Mucosa of descending colon (tissue), 3 donors: Measurements from ENCODE around the gene FARS2. TPM values are rescaled to one million over a fixed set of nuclear protein-coding genes. Genes with fewer than 3 reads are reported as not detected.

ENCODE experiments used
- ATAC-seq: fragments of 200-7000 bp; cut with Tn5 transposase; one replicate; pipeline ENCODE4 v1.9.1; 2020; ENCODE audit warnings: mild to moderate bottlenecking, moderate library complexity
- DNase-seq, 3 donors: peaks; one replicate each; pipeline ENCODE4 v3.0.0-alpha.2; 2020
- H3K36me3 ChIP-seq: fragments of 200-600 bp; one replicate; pipeline ENCODE4 v1.8.0; 2021; ENCODE audit warnings: low read depth, mild to moderate bottlenecking
- H3K4me1 ChIP-seq: fragments of 200-600 bp; one replicate; pipeline ENCODE4 v1.8.0; 2021; ENCODE audit warnings: low read depth, mild to moderate bottlenecking
- H3K4me3 ChIP-seq: fragments of 200-600 bp; one replicate; pipeline ENCODE4 v1.8.0; 2021; ENCODE audit warnings: mild to moderate bottlenecking
- H3K9me3 ChIP-seq: fragments of 200-600 bp; one replicate; pipeline ENCODE4 v1.8.0; 2021; ENCODE audit warnings: mild to moderate bottlenecking
- CTCF ChIP-seq: fragments of 200-600 bp; IDR thresholded peaks from one replicate; pipeline ENCODE4 v1.8.0; 2022; ENCODE audit warnings: antibody characterized with exemption, mild to moderate bottlenecking
- intact Hi-C, 2 donors: fragments of 100-400 bp; cut with DNase I in 1 of 2; cut with micrococcal nuclease in 1 of 2; formaldehyde crosslinking; loops; one replicate each; pipeline versions ENCODE4 v1.11.0 to v1.11.1; 2022; cut with DNase I, micrococcal nuclease
- total RNA-seq, 3 donors: library from RNA; stranded (reverse); fragmentation: NEBNext Ultra II Directional in 2 of 3; extraction: Animal tissue kit (Norgen Biotek cat#: 25700) in 2 of 3; gene quantifications; one replicate each; pipeline versions ENCODE4 v1.2.1 to v1.2.4, GENCODE V29; 2021 to 2023
- donor health status: DM: no; HTN: no; CAD: no; lungs with moderate emphysema.
- donor health status: DM: no; HTN: no; CAD: no.
- donor health status: DM: no; HTN: yes; CAD: no.

Gene FARS2
- total RNA-seq, 3 donors from 2014 or later, result 15.2 to 21.6 (median 17.2) TPM

GRCh38 chr6:5274231-5274630 lies 12.9 kb downstream of the FARS2 start:
- TF ChIP-seq CTCF, result no peak
- intact Hi-C loops, result no loop called here
- no peaks in the 10 kb centered on the region for H3K36me3 ChIP-seq
- H3K4me1 ChIP-seq, result no peaks in the 10 kb centered on the region
- DNase-seq (no peak), ATAC-seq (no peak)
- no peak overlapping the region for H3K4me3 ChIP-seq
- H3K9me3 ChIP-seq, result no peaks in the 10 kb centered on the region

GRCh38 chr6:5275497-5275896 lies 14.2 kb downstream of the FARS2 start:
- no peaks in the 10 kb centered on the region for H3K4me1 ChIP-seq
- no peaks in the 10 kb centered on the region for H3K9me3 ChIP-seq
- H3K4me3 ChIP-seq, result no peak overlapping the region
- no peaks in the 10 kb centered on the region for H3K36me3 ChIP-seq
- TF ChIP-seq CTCF, result no peak
- DNase-seq (no peak), ATAC-seq (no peak)
- intact Hi-C loops, result no loop called here

- TF ChIP-seq CTCF, result no peak
- Histone ChIP-seq H3K9me3 (no peaks in the 10 kb centered on the region), H3K4me1 (no peaks in the 10 kb centered on the region), H3K4me3 (no peak overlapping the region), H3K36me3 (no peaks in the 10 kb centered on the region)
- DNase-seq, result no peak
- ATAC-seq, result no peak
- intact Hi-C loops, result no loop called here
Observed at GRCh38 chr6:5276581-5276980, 15.3 kb downstream of the FARS2 start.

- ATAC-seq (no peak), DNase-seq (no peak)
- no peaks in the 10 kb centered on the region for H3K4me1 ChIP-seq
- H3K9me3 ChIP-seq, result no peaks in the 10 kb centered on the region
- TF ChIP-seq CTCF, result no peak
- H3K4me3 ChIP-seq, result no peak overlapping the region
- intact Hi-C loops, result no loop called here
- H3K36me3 ChIP-seq, result no peaks in the 10 kb centered on the region
Observed at GRCh38 chr6:5277589-5277988, 16.3 kb downstream of the FARS2 start.

GRCh38 chr6:5278047-5278446 lies 16.7 kb downstream of the FARS2 start:
- intact Hi-C loops, result no loop called here
- no peaks in the 10 kb centered on the region for H3K4me1 ChIP-seq
- no peak overlapping the region for H3K4me3 ChIP-seq
- DNase-seq (no peak), ATAC-seq (no peak)
- no peaks in the 10 kb centered on the region for H3K36me3 ChIP-seq
- no peak for TF ChIP-seq CTCF
- no peaks in the 10 kb centered on the region for H3K9me3 ChIP-seq

GRCh38 chr6:5278565-5279120 lies 17.3 kb downstream of the FARS2 start:
- no peak for TF ChIP-seq CTCF
- intact Hi-C loops, result no loop called here
- Histone ChIP-seq H3K4me1 (no peaks in the 10 kb centered on the region), H3K9me3 (no peaks in the 10 kb centered on the region), H3K36me3 (no peaks in the 10 kb centered on the region), H3K4me3 (no peak overlapping the region)
- ATAC-seq, result no peak
- DNase-seq, result no peak
